ENCODE measurements around the gene TAF8.

TAF8 gene

GRCh38 chr6:42079941-42080464 is 29.7 kb downstream of the TAF8 start:
- no peak overlapping the region for H3K4me3 ChIP-seq (ENCODE audit: severe bottlenecking)
- TF ChIP-seq, protein P1, sequence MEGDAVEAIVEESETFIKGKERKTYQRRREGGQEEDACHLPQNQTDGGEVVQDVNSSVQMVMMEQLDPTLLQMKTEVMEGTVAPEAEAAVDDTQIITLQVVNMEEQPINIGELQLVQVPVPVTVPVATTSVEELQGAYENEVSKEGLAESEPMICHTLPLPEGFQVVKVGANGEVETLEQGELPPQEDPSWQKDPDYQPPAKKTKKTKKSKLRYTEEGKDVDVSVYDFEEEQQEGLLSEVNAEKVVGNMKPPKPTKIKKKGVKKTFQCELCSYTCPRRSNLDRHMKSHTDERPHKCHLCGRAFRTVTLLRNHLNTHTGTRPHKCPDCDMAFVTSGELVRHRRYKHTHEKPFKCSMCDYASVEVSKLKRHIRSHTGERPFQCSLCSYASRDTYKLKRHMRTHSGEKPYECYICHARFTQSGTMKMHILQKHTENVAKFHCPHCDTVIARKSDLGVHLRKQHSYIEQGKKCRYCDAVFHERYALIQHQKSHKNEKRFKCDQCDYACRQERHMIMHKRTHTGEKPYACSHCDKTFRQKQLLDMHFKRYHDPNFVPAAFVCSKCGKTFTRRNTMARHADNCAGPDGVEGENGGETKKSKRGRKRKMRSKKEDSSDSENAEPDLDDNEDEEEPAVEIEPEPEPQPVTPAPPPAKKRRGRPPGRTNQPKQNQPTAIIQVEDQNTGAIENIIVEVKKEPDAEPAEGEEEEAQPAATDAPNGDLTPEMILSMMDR (IDR thresholded peaks at IDR 0.05; ENCODE audit: poor library complexity, severe bottlenecking), result no peak
- H3K4me1 ChIP-seq (ENCODE audit: insufficient read depth, poor library complexity, severe bottlenecking), result no peaks in the 10 kb centered on the region
- no peaks in the 10 kb centered on the region for H3K27me3 ChIP-seq (ENCODE audit: insufficient read depth, poor library complexity, severe bottlenecking)
- ATAC-seq (ENCODE audit: low read depth), result no peak
- no peaks in the 10 kb centered on the region for H3K9me3 ChIP-seq (ENCODE audit: severe bottlenecking)
- no peak overlapping the region for H3K27ac ChIP-seq (ENCODE audit: poor library complexity, severe bottlenecking)
- no peak for DNase-seq (ENCODE audit: low spot score)
- H3K36me3 ChIP-seq (ENCODE audit: low read depth), result peaks cover 17% of the 10 kb centered on the region

GRCh38 chr6:42083530-42083929 is 33.2 kb downstream of the TAF8 start:
- H3K4me3 ChIP-seq (ENCODE audit: severe bottlenecking), result no peak overlapping the region
- peaks cover 3% of the 10 kb centered on the region for H3K4me1 ChIP-seq (ENCODE audit: insufficient read depth, poor library complexity, severe bottlenecking)
- no peaks in the 10 kb centered on the region for H3K27me3 ChIP-seq (ENCODE audit: insufficient read depth, poor library complexity, severe bottlenecking)
- no peak overlapping the region for H3K27ac ChIP-seq (ENCODE audit: poor library complexity, severe bottlenecking)
- no peaks in the 10 kb centered on the region for H3K9me3 ChIP-seq (ENCODE audit: severe bottlenecking)
- DNase-seq (ENCODE audit: low spot score) (no peak), ATAC-seq (ENCODE audit: low read depth) (no peak)
- no peaks in the 10 kb centered on the region for H3K36me3 ChIP-seq (ENCODE audit: low read depth)
- TF ChIP-seq, protein P1 (IDR thresholded peaks at IDR 0.05; ENCODE audit: poor library complexity, severe bottlenecking), result no peak

DNA sequence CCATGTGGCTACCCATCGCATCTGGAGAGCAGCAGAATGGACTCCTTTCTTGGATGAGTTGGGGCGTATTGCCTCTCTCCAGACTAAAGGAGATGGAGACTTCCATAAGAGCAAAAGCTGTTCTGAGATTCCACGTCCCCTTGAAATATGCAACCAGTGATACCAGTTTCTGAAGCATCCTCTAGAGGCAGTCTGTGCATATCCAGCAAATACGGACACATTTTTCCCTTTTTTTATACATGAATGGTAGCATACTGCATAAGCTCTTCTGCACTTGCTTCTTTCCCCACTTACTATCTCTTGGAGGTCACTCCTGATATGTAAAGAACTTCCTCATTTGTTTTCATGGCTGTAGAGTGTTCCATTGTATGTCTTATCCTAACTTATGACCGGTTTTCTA is 34.6 kb downstream of the TAF8 start:
- H3K4me1 ChIP-seq (ENCODE audit: insufficient read depth, poor library complexity, severe bottlenecking), result peaks cover 3% of the 10 kb centered on the region
- H3K4me3 ChIP-seq (ENCODE audit: severe bottlenecking), result no peak overlapping the region
- no peak overlapping the region for H3K27ac ChIP-seq (ENCODE audit: poor library complexity, severe bottlenecking)
- H3K9me3 ChIP-seq (ENCODE audit: severe bottlenecking), result no peaks in the 10 kb centered on the region
- ATAC-seq (ENCODE audit: low read depth) (no peak), DNase-seq (ENCODE audit: low spot score) (no peak)
- H3K27me3 ChIP-seq (ENCODE audit: insufficient read depth, poor library complexity, severe bottlenecking), result no peaks in the 10 kb centered on the region
- no peaks in the 10 kb centered on the region for H3K36me3 ChIP-seq (ENCODE audit: low read depth)
- TF ChIP-seq, protein P1 (IDR thresholded peaks at IDR 0.05; ENCODE audit: poor library complexity, severe bottlenecking), result peak; percentile 14

DNA sequence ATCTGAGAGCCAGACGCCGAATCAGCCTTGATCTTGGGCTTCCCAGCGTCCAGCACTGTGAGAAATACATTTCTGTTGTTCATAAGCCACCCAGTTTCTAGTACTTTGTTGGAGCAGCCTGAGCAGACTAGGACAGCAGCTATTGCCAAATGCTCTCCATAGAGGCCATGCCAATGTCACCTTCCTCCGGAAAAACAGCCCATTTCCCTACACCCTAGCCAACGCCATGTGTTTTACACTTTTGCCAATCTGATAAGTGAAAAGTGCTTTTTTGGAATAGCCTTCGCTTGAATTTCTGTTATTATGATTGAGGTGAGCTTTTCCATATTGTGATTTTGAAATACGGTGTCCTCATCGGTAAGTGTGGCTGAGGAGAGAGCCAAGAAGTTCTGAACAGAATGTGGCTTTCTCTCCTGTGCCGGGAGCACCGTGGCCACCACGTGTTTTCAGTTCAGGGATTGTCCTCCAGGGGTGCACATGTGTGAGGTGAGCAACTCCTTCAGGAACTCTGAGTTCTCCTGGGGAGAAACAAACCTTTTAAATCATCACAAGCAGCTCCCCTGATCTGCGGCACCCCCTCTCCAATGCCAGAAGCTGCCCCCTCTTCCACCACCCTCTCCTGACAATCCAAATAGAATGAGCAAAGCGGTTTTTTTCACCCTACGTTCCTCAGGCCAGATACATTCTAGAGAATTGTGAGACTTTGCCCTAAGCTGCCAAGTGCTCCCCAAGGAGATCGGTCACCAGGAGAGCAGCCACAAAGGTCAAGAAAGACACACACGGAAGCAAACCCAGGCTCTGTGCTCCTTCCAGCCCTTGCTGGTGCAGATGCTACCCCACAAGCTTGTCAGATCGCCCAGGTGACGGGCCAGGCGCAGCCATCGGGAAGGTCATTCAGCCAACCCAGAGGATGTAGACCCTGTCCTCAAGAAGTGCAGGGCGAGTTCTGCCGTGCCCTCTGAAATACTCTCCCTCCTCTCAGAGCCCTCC is 36.0 kb downstream of the TAF8 start:
- TF ChIP-seq, protein P1 (IDR thresholded peaks at IDR 0.05; ENCODE audit: poor library complexity, severe bottlenecking), result no peak
- H3K4me3 ChIP-seq (ENCODE audit: severe bottlenecking), result no peak overlapping the region
- H3K27ac ChIP-seq (ENCODE audit: poor library complexity, severe bottlenecking), result no peak overlapping the region
- no peaks in the 10 kb centered on the region for H3K36me3 ChIP-seq (ENCODE audit: low read depth)
- no peaks in the 10 kb centered on the region for H3K9me3 ChIP-seq (ENCODE audit: severe bottlenecking)
- H3K27me3 ChIP-seq (ENCODE audit: insufficient read depth, poor library complexity, severe bottlenecking), result no peaks in the 10 kb centered on the region
- DNase-seq (ENCODE audit: low spot score), result no peak
- peaks cover 3% of the 10 kb centered on the region for H3K4me1 ChIP-seq (ENCODE audit: insufficient read depth, poor library complexity, severe bottlenecking)
- no peak for ATAC-seq (ENCODE audit: low read depth)

Data from RWPE2 (cell line).